T follicular helper cell (primary cell): ENCODE measurements around the gene TMEM88.
"Not testable (repeated sequence)": the region's sequence is repeated elsewhere in the genome, so short reads cannot be mapped to it uniquely, and the experiment has no call there.

Experiments
- DNase-seq: peaks from one replicate; pipeline ENCODE4 v3.0.0-alpha.2; 2020; ENCODE audit warnings: low read depth
- total RNA-seq, 2 experiments: gene quantifications; one replicate each; lab custom pipeline; 2026; lab: John Stamatoyannopoulos, UW

TMEM88 gene, protein sequence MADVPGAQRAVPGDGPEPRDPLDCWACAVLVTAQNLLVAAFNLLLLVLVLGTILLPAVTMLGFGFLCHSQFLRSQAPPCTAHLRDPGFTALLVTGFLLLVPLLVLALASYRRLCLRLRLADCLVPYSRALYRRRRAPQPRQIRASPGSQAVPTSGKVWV
- total RNA-seq, result 1.1 to 4.0 reads per million in 2 experiments

DNA sequence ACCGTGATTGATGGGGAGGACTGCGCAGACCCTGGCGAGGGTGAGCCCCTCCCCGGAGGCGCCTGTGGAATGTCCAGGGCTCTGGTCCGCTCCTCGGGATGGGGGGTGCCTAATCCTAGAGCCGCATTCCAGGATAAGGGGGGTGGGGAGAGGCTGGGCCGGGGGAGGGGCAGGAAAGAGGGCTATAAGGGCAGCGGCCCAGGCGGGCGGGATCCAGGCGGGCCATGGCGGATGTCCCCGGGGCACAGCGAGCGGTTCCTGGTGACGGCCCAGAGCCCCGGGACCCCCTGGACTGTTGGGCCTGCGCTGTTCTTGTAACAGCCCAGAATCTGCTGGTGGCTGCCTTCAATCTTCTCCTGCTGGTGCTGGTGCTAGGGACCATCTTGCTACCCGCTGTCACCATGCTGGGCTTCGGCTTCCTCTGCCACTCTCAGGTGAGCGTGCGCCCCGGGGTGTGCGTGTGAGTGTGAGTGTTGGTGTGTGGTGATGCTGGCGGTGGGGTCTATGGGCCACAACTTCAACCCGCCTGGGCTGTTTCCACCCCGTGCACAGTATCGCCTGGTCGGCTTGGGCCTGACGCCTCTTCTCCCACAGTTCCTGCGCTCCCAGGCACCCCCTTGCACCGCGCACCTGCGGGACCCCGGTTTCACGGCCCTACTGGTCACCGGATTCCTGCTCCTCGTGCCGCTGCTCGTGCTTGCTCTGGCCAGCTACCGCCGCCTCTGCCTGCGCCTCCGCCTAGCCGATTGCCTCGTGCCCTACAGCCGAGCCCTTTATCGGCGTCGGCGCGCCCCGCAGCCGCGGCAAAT, at the start of gene TMEM88:
TMEM88 (plus strand) TSS at position 216 of the 809 bp plus-strand sequence; CDS start at position 225, 9 bp downstream.
- no peak for DNase-seq

DNA sequence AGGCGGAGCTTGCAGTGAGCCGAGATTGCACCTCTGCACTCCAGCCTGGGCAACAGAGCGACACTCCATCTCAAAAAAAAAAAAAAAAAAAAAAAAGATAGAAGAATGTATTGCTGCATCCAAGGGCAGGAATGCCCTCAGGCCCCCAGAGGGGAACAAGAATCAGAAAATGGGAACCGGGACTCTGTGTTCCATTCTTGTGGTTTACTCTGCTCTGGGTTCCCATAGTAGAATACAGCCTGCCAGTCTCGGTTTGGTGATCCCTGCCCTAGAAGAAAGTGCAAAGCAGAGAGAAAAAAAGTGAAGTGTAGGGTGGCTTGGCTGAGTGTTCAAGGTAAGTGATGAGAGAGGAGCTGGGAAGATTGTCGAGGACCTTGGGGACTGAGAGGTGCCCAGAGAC, 48.3 kb upstream of the TMEM88 start:
- DNase-seq, result no peak

DNA sequence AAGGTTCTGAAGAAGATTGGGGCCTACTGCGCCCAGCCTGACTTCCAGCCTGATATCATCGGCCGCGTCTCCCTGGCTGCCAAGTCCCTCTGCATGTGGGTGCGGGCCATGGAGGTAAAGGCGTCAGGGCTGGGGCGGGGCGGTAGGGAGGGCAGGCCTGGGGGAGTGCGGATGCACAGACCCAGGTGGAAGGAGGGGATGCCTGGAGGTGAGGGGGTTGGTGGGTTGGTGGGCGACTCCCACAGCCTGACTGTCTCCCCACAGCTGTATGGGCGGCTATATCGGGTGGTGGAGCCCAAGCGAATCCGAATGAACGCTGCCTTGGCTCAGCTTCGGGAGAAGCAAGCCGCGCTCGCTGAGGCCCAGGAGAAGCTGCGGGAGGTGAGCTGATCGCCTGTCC, 47.7 kb upstream of the TMEM88 start:
- DNase-seq, result no peak

- DNase-seq, result no peak
Observed at GRCh38 chr17:7809086-7809790, 45.6 kb upstream of the TMEM88 start.

DNA sequence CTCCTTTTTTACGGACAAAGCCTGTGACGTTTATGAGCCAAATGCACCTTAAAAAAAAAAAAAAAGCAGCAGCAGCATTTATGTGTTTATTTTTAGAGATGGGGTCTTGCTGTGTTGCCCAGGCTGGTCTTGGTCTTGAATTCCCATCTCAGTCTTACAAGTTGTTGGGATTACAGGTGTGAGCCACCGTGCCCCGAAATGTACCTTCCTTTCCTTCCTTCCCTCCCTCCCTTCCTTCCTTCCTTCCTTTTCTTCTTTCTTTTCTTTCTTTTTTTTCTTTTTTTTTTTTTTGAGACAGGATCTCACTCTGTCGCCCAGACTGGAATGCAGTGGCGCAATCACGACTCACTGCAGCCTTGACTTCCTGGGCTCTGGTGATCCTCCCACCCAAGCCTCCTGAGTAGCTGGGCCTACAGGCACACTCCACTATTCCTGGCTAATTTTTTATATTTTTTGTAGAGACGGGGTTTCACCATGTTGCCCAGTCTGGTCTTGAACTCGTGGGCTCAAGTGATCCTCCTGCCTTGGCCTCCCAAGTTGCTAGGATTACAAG, 45.0 kb upstream of the TMEM88 start:
- DNase-seq, result not testable (repeated sequence)

DNA sequence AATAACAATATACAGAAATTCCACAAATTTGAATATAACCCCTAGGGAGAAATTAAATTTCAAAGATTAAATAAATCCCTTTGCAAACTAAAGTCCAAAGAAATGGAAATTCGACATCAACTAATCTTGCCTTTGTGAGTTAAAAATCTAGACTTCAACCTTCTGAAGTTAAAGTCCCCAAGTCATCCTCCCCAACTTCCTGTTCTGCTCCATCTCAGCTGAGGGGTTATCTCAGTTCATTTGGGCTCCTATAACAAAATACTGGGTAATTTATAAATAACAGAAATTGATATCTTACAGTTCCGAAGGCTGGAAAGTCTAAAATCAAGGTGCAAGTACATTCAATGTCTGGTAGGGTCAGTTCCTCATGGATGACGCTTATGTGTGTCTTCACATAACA, 43.6 kb upstream of the TMEM88 start:
- no peak for DNase-seq

DNA sequence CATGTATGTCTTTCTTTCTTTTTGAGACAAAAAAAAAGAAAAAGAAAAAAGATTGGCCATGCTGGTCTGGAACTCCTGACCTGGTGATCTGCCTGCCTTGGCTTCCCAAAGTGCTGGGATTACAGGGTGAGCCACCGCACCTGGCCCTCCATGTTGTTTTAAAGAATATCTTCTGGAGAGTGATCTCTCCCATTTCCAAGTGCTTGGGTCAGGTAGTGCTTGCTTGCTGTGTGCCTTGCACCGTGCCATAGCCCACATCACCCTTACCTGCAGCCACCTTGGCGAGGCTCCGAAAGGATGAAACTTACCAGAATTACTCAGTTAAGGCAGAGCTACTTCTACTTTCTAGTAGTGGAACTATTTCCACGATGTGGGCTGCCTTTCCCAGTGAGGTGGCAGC, 39.9 kb upstream of the TMEM88 start:
- DNase-seq, result no peak

DNA sequence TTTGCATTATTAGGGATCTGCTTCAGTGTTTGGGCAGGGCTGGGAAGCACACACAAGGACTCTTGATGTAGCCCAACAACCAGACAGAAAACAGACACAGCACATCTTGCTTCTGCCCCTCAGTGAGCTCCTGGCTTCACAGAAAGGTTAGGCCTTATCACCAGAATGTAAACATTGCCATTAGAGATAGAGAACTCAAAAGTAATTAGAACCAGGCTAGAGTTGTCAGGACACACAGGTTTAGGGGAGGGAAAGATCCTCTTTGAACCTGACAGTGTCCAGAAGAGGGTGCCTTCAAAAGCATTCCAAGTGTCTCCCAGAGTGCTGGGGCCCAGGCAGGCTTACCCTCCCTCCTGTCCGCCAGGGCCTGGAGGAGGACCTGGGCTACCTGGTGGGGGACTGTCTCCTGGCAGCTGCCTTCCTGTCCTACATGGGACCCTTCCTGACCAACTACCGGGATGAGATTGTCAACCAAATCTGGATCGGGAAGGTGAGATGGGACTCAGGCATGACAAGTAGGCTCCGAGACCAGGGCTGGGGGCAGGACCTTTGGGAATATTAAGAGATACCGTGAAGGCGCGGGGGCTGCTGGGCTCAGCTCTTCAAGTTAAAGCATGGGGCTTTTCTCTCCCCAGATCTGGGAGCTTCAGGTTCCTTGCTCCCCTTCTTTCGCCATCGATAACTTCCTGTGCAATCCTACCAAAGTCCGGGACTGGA, 37.8 kb upstream of the TMEM88 start:
- DNase-seq, result no peak

GRCh38 chr17:7817643-7817964, 37.3 kb upstream of the TMEM88 start:
- DNase-seq, result no peak

- DNase-seq, result no peak
Observed at GRCh38 chr17:7818026-7818425, 36.8 kb upstream of the TMEM88 start.

- DNase-seq, result no peak
Observed at GRCh38 chr17:7818746-7819645, 35.9 kb upstream of the TMEM88 start.

GRCh38 chr17:7820231-7820630, 34.6 kb upstream of the TMEM88 start:
- no peak for DNase-seq

GRCh38 chr17:7822126-7822525, 32.7 kb upstream of the TMEM88 start:
- DNase-seq, result no peak

DNA sequence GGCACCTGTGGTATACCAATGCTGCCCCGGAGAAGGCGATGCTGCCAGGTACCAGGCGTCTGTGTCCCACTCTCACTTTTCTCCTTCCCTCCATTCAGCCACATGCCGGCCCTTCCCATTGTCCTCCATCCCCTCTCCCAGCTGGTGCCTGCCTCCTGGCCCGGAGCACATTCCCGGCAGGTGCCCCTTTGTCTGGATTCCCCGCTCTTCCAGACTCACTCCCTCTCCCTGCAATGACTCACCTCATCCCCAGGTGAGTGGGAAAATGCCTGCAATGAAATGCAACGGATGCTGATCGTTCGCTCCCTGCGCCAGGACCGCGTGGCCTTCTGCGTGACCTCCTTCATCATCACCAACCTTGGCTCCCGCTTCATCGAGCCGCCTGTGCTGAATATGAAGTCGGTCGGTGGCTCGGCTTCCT, 31.3 kb upstream of the TMEM88 start:
- DNase-seq, result no peak

DNA sequence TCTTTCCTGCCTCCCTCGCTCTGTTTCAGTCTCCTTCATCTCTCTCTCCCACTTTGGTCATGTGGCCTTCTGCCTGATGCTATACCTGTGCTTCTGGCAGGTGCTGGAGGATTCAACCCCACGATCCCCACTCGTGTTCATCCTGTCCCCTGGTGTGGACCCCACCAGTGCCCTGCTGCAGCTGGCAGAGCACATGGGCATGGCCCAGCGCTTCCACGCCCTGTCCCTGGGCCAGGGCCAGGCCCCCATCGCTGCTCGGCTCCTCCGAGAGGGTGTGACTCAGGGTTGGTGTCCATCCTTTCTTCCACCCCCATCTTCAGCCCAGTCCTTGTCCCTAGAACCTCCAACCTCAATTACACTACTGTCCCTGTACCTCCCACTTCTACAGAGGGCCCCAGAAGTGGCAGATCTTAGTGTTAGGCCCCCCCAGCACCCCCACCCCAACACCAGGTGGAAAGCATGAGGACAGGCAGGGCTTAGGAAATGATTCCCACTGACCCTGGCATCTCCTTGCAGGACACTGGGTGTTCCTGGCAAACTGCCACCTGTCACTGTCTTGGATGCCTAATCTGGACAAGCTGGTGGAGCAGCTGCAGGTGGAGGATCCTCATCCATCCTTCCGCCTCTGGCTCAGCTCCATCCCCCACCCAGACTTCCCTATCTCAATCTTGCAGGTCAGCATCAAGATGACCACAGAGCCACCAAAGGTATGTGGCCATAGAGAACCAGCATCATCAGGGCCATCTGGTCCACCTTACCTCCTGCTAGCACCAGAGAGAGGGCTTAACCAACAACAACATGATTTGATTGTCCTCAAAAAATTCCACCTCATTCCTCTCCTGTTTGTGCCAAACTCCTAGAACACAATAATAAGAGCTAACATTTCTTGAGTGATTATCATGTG, 30.6 kb upstream of the TMEM88 start:
- no peak for DNase-seq

GRCh38 chr17:7825206-7825990, 29.5 kb upstream of the TMEM88 start:
- no peak for DNase-seq

DNA sequence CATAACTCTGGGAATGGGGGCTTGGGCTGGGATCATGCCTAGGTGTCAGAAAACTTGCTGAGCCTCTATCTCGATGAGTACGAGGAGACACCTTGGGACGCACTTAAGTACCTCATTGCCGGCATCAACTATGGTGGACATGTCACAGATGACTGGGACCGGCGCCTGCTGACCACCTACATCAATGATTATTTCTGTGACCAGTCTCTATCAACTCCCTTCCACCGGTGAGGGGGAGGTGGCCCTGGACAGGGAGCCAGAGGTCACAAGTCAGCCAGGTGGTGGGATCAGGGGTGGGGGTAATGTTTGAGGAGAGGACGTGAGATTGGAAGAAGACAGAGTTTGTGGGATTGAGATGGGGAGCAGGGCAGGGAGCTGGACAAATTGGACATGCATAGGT, 24.2 kb upstream of the TMEM88 start:
- no peak for DNase-seq

GRCh38 chr17:7831233-7831632, 23.6 kb upstream of the TMEM88 start:
- no peak for DNase-seq

- no peak for DNase-seq
Observed at GRCh38 chr17:7832431-7832830, 22.4 kb upstream of the TMEM88 start.
